ENCODE results near the gene ZNF778. TPM values are rescaled to one million over a fixed set of nuclear protein-coding genes. Genes with fewer than 3 reads are reported as not detected.

The ZNF778 gene
- total and polyA plus RNA-seq, 2 of the 13 experiments (the other 11 are each of a cell fraction or from before 2014, with no cell fraction given), result 3.8 to 7.2 TPM

GRCh38 chr16:89246903-89247733 is 29.6 kb downstream of the ZNF778 start (continued):
- TF ChIP-seq ZNF766 (CRISPR knock-in tag; IDR thresholded peaks at IDR 0.05; ENCODE audit: borderline replicate concordance) (no peak), ZNF577 (CRISPR knock-in tag; IDR thresholded peaks at IDR 0.05; ENCODE audit: borderline replicate concordance, low read depth) (no peak), CEBPG (CRISPR knock-in tag; IDR thresholded peaks at IDR 0.05) (no peak), DNMT3B (CRISPR knock-in tag; conservative IDR thresholded peaks at IDR 0.05) (no peak), FOXK1 (CRISPR knock-in tag; IDR thresholded peaks at IDR 0.05; ENCODE audit: borderline replicate concordance, low read depth) (no peak), KAT2B (IDR thresholded peaks at IDR 0.05; ENCODE audit: borderline replicate concordance, low read depth, low read length) (no peak), KAT7 (CRISPR knock-in tag; IDR thresholded peaks at IDR 0.05; ENCODE audit: borderline replicate concordance) (no peak), ZBTB14 (CRISPR knock-in tag; IDR thresholded peaks at IDR 0.05) (peak; percentile 5; the same call in 1 of the 2 replicates), NONO (IDR thresholded peaks at IDR 0.05) (no peak), NONO (CRISPR knock-in tag; conservative IDR thresholded peaks at IDR 0.05) (peak; percentile 89), ZNF563 (CRISPR knock-in tag; IDR thresholded peaks at IDR 0.05) (peak; percentile 30; the same call in 1 of the 2 replicates), BHLHE40 (IDR thresholded peaks at IDR 0.05; ENCODE audit: low read length) (no peak), IRF9 (CRISPR knock-in tag; IDR thresholded peaks at IDR 0.05; ENCODE audit: borderline replicate concordance) (peak; percentile 85), CHD4 (IDR thresholded peaks at IDR 0.05; ENCODE audit: borderline replicate concordance, low read length) (no peak), SMARCE1 (IDR thresholded peaks at IDR 0.05; ENCODE audit: borderline replicate concordance) (no peak), ZNF281 (CRISPR knock-in tag; IDR thresholded peaks at IDR 0.05; ENCODE audit: borderline replicate concordance) (peak; percentile 70; the same call in 1 of the 2 replicates), BCL3 (CRISPR knock-in tag; IDR thresholded peaks at IDR 0.05) (peak; percentile 88), NR2F1 (CRISPR knock-in tag; IDR thresholded peaks at IDR 0.05) (no peak), KLF9 (CRISPR knock-in tag; IDR thresholded peaks at IDR 0.05; ENCODE audit: low read depth) (no peak)
- TF ChIP-seq, protein P1, sequence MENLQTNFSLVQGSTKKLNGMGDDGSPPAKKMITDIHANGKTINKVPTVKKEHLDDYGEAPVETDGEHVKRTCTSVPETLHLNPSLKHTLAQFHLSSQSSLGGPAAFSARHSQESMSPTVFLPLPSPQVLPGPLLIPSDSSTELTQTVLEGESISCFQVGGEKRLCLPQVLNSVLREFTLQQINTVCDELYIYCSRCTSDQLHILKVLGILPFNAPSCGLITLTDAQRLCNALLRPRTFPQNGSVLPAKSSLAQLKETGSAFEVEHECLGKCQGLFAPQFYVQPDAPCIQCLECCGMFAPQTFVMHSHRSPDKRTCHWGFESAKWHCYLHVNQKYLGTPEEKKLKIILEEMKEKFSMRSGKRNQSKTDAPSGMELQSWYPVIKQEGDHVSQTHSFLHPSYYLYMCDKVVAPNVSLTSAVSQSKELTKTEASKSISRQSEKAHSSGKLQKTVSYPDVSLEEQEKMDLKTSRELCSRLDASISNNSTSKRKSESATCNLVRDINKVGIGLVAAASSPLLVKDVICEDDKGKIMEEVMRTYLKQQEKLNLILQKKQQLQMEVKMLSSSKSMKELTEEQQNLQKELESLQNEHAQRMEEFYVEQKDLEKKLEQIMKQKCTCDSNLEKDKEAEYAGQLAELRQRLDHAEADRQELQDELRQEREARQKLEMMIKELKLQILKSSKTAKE (CRISPR knock-in tag; IDR thresholded peaks at IDR 0.05; ENCODE audit: borderline replicate concordance), result peak; percentile 74; the same call in 1 of the 2 replicates

Data from HepG2 (cell line).